ENCODE results near the gene SMOC2.

The SMOC2 gene

GRCh38 chr6:168637834-168638233 lies 196.8 kb downstream of the SMOC2 start:
- no peak for DNase-seq (ENCODE audit: insufficient read length, low spot score)
- FAIRE-seq = no peak

GRCh38 chr6:168638468-168639271 lies 197.7 kb downstream of the SMOC2 start:
- FAIRE-seq = no peak
- no peak for DNase-seq (ENCODE audit: insufficient read length, low spot score)

GRCh38 chr6:168640181-168640580 lies 199.2 kb downstream of the SMOC2 start:
- DNase-seq (ENCODE audit: insufficient read length, low spot score) (no peak), FAIRE-seq (no peak)

- DNase-seq (ENCODE audit: insufficient read length, low spot score) (no peak), FAIRE-seq (no peak)
These were observed 199.8 kb downstream of the SMOC2 start for GRCh38 chr6:168640768-168641167.

DNA sequence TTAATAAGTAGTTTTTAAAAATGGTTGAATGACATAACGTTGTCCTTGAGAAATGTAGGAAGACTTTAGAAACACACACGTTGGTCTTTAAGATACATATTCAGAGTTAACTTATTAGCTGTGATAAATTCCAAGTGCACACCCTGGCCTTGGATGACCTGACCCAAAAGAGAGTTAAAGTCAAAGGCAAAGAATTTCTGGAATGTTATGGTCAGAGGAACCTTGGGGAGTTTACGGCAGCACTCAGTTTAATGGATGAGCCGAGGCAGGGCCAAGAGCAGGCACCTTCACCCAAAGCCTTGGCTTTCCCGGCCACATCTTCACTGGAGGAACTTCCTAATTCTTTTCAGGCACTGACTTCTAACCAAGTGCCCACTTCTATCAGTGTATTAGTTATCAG lies 200.5 kb downstream of the SMOC2 start:
- FAIRE-seq = no peak
- DNase-seq (ENCODE audit: insufficient read length, low spot score) = peak; percentile 30

DNA sequence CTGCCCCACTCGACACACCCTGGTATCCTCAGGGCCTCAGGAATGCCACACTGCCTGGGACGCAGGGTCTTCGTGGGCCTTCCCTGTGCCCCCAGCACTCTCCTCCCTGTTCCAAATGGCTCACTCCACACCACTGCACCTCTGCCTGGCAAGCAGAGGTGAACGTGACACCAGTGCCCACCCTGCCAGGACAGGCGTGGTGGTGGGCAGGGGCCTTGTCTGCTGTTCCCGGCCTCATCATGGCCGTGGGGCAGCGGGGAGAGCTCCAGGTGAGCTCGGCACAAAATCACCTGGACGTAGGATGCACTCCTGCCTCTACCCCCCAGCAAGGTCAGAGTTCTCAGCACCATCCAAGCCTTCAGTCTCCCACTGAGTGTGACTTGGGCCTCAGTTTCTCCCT lies 202.4 kb downstream of the SMOC2 start:
- FAIRE-seq (no peak), DNase-seq (ENCODE audit: insufficient read length, low spot score) (no peak)

GRCh38 chr6:168645326-168645725 lies 204.3 kb downstream of the SMOC2 start:
- DNase-seq (ENCODE audit: insufficient read length, low spot score) (no peak), FAIRE-seq (no peak)

DNA sequence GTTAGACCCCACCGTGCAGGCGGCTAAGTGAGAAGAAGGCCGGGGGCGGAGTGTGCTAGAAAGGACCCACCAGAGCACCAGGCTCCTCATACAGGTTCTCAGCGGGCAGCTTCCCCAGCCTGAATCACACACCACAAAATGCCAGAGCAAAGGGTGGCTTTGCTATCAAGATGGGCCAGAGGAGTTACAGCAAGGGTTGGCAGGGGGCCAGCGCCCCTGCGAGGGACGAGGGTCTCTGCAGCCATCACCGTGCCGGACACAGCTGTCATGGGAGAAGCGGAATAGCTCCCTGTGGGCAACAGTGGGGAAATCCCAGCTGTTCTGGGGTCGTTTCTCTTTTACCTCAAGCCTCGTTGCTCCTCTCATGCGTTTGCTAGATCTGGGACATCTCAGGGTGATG lies 206.3 kb downstream of the SMOC2 start:
- DNase-seq (ENCODE audit: insufficient read length, low spot score) (no peak), FAIRE-seq (no peak)

DNA sequence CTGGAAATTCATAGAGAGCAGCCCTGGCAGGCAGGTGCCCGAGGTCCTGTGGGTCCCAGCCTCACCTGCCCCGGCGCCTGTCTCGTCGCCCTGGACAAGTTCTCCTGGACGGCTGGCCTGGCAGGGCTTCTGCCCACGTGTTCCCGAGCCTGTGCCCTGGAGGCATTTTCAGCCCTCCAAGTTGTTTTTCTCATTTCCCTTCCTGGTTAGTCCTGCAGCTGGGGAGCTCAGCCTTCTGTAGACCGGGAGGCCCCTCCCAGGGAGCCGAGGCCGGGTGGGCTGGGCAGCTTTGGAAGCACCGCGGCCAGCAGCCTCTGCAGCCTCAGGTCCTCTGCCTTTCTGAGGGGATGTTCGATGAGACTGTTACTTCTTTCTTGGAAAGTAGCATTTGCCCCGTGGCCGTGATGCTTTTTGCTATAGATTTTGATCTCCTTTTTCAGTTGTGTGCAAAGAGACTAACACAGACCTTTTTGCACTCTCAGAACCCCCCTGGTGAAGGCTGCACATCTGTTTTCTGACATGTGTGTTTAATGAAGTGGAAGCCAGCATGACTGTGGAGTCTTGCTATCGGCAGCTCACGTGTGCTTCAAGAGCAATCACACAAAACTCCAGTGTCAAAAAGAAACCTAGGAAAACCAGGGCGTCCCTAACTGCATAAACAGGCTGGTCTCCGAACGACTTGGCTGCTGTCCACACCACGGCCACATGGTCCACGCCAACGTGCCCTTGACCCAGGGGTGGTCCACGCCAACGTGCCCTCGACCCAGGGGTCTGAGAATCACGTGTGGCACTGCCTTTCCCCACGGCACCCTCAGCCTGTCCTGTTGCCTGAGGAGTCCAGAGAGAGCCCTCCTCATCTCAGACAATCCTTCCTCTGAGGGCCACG lies 207.5 kb downstream of the SMOC2 start:
- peak; percentile 9 for DNase-seq (ENCODE audit: insufficient read length, low spot score)
- no peak for FAIRE-seq

DNA sequence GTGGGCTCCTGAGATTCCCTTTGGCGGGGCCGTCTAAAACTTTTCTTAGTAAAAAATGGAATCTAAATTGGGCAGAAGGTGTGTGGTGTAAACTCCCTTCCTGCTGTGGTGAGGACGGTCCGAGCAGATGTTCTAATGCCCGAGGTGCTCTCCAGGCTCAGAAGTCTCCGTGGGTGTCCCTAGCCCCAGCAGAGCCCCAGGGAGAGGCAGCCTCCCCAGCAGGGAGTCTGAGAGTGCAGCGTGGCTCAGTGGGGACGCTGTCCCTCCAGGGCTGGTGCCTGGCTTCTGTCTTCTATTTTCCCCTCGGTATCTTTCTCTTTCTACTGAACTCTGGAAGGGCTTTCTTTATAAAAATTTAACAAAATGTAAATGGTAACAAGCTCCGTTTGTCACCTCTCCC lies 208.2 kb downstream of the SMOC2 start:
- no peak for FAIRE-seq
- DNase-seq (ENCODE audit: insufficient read length, low spot score) = no peak

- DNase-seq (ENCODE audit: insufficient read length, low spot score) = no peak
- FAIRE-seq = no peak
These were observed 209.7 kb downstream of the SMOC2 start for GRCh38 chr6:168650671-168651111.

- FAIRE-seq = no peak
- no peak for DNase-seq (ENCODE audit: insufficient read length, low spot score)
These were observed 214.6 kb downstream of the SMOC2 start for GRCh38 chr6:168655462-168656152.

DNA sequence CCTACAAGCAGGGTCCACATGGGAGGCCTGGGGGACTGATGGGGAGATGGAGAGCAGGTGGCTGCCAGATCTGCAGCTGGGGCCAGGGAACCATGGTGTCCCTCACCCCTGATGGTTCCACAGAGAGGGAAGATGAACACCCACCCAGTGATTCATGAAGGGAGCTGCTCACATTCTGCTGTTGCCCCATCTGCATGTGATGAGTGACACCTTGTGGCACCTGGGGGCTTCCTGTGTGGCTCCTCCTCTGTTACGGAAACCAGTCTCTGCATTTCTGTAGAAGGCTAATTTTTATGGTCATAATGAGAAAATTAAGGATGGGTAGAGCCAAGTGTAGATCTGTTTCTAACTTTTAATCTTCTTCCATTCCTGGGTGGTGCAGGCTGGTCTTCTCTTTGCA lies 217.1 kb downstream of the SMOC2 start:
- FAIRE-seq (no peak), DNase-seq (ENCODE audit: insufficient read length, low spot score) (no peak)

- FAIRE-seq (no peak), DNase-seq (ENCODE audit: insufficient read length, low spot score) (no peak)
These were observed 219.5 kb downstream of the SMOC2 start for GRCh38 chr6:168660400-168660945.

DNA sequence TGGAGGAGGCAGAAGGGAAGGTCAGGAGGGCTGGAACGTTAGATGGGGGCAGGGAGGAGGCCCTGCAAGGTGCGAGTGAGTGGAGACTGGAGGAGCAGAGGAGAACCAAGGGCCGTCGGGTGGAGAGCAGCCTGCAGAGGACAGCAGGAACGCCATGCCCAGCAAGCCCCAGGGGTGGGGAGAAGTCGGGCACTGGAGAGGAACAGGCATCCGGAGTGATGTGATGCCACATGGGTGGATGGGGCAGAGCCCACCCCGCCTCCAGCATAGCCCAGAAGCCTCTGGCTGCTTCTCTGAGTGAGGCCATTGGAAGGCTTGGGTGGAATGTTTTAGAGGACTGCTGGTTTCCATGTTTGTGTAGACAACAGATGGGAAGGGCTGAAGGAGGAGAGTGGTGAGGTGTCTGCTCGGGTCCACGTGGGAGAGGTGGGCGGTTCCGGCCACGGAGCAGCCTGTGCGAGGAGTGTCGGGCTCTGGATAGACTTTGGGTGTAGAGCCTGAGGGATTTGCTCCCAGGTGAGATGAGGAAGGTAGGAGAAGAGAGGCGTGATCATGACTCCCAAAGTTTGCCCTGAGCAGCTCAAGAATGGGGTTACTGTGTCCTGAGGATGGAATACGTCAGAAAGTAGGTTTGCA lies 221.4 kb downstream of the SMOC2 start:
- DNase-seq (ENCODE audit: insufficient read length, low spot score) (no peak), FAIRE-seq (no peak)

DNA sequence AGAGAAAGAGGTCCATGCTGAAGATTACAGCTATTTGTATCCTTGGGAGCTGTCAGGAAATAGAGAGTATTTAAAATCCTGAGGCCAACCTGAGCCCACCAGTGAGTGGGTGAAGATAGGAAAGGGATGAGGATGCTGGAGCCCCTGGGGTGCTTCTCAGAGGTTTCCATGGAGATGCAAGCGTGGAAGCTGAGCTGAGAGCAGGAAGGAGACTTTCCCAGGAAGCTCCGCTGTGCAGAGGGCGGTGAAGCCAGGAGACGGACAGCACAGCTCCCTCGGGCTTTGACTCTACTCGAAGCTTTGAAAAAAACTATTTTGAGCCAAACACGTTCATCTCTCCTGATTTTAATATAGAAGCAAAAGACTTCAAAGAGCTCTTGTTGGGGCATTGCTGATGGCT lies 222.1 kb downstream of the SMOC2 start:
- DNase-seq (ENCODE audit: insufficient read length, low spot score) (no peak), FAIRE-seq (no peak)

DNA sequence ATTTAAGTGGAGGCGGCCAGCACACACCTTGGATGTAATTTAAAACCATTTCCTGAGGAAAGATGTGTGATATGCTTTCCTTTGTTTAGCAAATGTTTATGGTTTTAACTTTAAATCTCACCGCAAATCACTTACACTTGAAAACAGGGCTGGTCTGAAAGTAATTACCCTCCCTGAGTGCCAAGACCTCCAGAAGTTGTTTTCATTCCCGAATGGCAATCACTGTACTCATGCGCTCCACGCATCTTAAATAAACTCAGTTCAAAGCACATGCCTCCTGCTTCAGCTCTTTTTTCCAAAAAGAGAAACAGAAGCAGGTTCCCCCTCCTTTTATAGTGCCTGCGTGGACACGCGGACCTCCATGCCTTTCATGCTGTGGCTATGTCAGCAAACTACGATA lies 224.0 kb downstream of the SMOC2 start:
- no peak for FAIRE-seq
- DNase-seq (ENCODE audit: insufficient read length, low spot score) = no peak

- DNase-seq (ENCODE audit: insufficient read length, low spot score) (no peak), FAIRE-seq (no peak)
These were observed 225.2 kb downstream of the SMOC2 start for GRCh38 chr6:168666170-168666569.

- no peak for FAIRE-seq
- no peak for DNase-seq (ENCODE audit: insufficient read length, low spot score)
These were observed 225.9 kb downstream of the SMOC2 start for GRCh38 chr6:168666699-168667427.

GRCh38 chr6:168667428-168667805 lies 226.4 kb downstream of the SMOC2 start:
- no peak for FAIRE-seq

More at GRCh38 chr6:168667428-168667805, 226.4 kb downstream of the SMOC2 start:
- no peak for DNase-seq (ENCODE audit: insufficient read length, low spot score)

Measured in HTR-8/SVneo (cell line).